HEK293T (cell line): ENCODE data around the gene SPATA1.

Source experiments
- CTCF ChIA-PET: fragments of 350-600 bp; formaldehyde crosslinking; extraction: SDS; loops from one replicate; lab custom pipeline; 2021; ENCODE audit warnings: antibody characterized with exemption, inconsistent platforms; lab: Yijun Ruan, JAX
- POLR2A ChIA-PET: fragments of 350-600 bp; formaldehyde crosslinking; extraction: SDS; loops from one replicate; lab custom pipeline; 2020; ENCODE audit warnings: antibody characterized with exemption, inconsistent platforms; lab: Yijun Ruan, JAX
- DNase-seq: peaks from one replicate; pipeline ENCODE4 v3.0.0; 2012; ENCODE audit warnings: mixed read lengths; ENCODE audit errors: extremely low spot score
- ARNT ChIP-seq: fragments of 450-650 bp; IDR thresholded peaks from 2 replicates; pipeline ENCODE4 v1.6.1; 2017; ENCODE audit warnings: mild to moderate bottlenecking
- BHLHE40 ChIP-seq: fragments of 450-650 bp; IDR thresholded peaks from 2 replicates; pipeline ENCODE4 v1.6.1; 2016; ENCODE audit warnings: mild to moderate bottlenecking, moderate library complexity, borderline replicate concordance
- CTBP1 ChIP-seq: fragments of 450-650 bp; IDR thresholded peaks from 2 replicates; pipeline ENCODE4 v1.6.1; 2016; ENCODE audit warnings: borderline replicate concordance
- ELF4 ChIP-seq: fragments of 450-650 bp; IDR thresholded peaks from 2 replicates; pipeline ENCODE4 v1.6.1; 2017; ENCODE audit warnings: antibody characterized with exemption
- FOXA1 ChIP-seq: fragments of 450-650 bp; IDR thresholded peaks from 2 replicates; pipeline ENCODE4 v1.6.1; 2016; ENCODE audit warnings: mild to moderate bottlenecking
- FOXK2 ChIP-seq: fragments of 450-650 bp; IDR thresholded peaks from 2 replicates; pipeline ENCODE4 v1.6.1; 2016; ENCODE audit warnings: mild to moderate bottlenecking
- FOXM1 ChIP-seq: fragments of 450-650 bp; IDR thresholded peaks from 2 replicates; pipeline ENCODE4 v1.6.1; 2017; ENCODE audit warnings: mild to moderate bottlenecking, borderline replicate concordance
- HDGF ChIP-seq: fragments of 450-650 bp; IDR thresholded peaks from 2 replicates; pipeline ENCODE4 v1.6.1; 2017; ENCODE audit warnings: antibody characterized with exemption, borderline replicate concordance
- L3MBTL2 ChIP-seq: fragments of 450-650 bp; conservative IDR thresholded peaks from 2 replicates; pipeline ENCODE4 v1.6.1; 2016; ENCODE audit warnings: mild to moderate bottlenecking
- LEF1 ChIP-seq: fragments of 450-650 bp; IDR thresholded peaks from 2 replicates; pipeline ENCODE4 v1.6.1; 2017; ENCODE audit warnings: mild to moderate bottlenecking, borderline replicate concordance
- NFRKB ChIP-seq: fragments of 450-650 bp; IDR thresholded peaks from 2 replicates; pipeline ENCODE4 v1.6.1; 2016; ENCODE audit warnings: mild to moderate bottlenecking, moderate library complexity
- PKNOX1 ChIP-seq: fragments of 450-650 bp; IDR thresholded peaks from 2 replicates; pipeline ENCODE4 v1.6.1; 2016
- SP1 ChIP-seq: fragments of 450-650 bp; IDR thresholded peaks from 2 replicates; pipeline ENCODE4 v1.6.1; 2017
- SUZ12 ChIP-seq: fragments of 450-650 bp; IDR thresholded peaks from 2 replicates; pipeline ENCODE4 v1.6.1; 2016; ENCODE audit warnings: mild to moderate bottlenecking
- TARDBP ChIP-seq: fragments of 450-650 bp; IDR thresholded peaks from 2 replicates; pipeline ENCODE4 v1.6.1; 2016
- ZNF384 ChIP-seq: fragments of 450-650 bp; IDR thresholded peaks from 2 replicates; pipeline ENCODE4 v1.6.1; 2016

The SPATA1 gene

GRCh38 chr1:84480650-84481049 is 25.5 kb upstream of the SPATA1 start:
- CTCF ChIA-PET = interaction anchor here (1.0 to 1.3 kb wide), 2 partner anchors 13 to 124 kb away, joined by 3 to 4 read pairs; no protein-coding TSS in a partner anchor
- no peak for DNase-seq

GRCh38 chr1:84481317-84481716 is 24.9 kb upstream of the SPATA1 start:
- no peak for DNase-seq
- ChIA-PET CTCF (interaction anchor here (1.0 kb wide), 1 partner anchor 13 kb away, joined by 4 read pairs; no protein-coding TSS in a partner anchor), POLR2A (no interaction called here)
- TF ChIP-seq L3MBTL2 = no peak
- TF ChIP-seq TARDBP = no peak
- TF ChIP-seq PKNOX1 = no peak
- no peak for TF ChIP-seq ARNT
- no peak for TF ChIP-seq ELF4
- no peak for TF ChIP-seq HDGF
- no peak for TF ChIP-seq FOXM1
- no peak for TF ChIP-seq SP1
- TF ChIP-seq BHLHE40 = no peak
- no peak for TF ChIP-seq FOXA1
- TF ChIP-seq LEF1 = no peak
- TF ChIP-seq CTBP1 = no peak
- TF ChIP-seq FOXK2 = no peak
- TF ChIP-seq SUZ12 = no peak
- no peak for TF ChIP-seq NFRKB
- TF ChIP-seq ZNF384 = no peak

More at GRCh38 chr1:84480650-84481049, 25.5 kb upstream of the SPATA1 start:
- POLR2A ChIA-PET = interaction anchor here (0.9 to 1.6 kb wide), 3 partner anchors 23 to 93 kb away, joined by 3 to 15 read pairs (median 6); partner anchors contain the start of genes CTBS, GNG5 and SPATA1
- TF ChIP-seq FOXK2 (no peak), NFRKB (no peak), BHLHE40 (no peak)

GRCh38 chr1:84488107-84488506 is 18.1 kb upstream of the SPATA1 start:
- no peak for DNase-seq
- POLR2A ChIA-PET = no interaction called here
- TF ChIP-seq ZNF384 (no peak), ELF4 (no peak), NFRKB (no peak), ARNT (no peak), CTBP1 (no peak), TARDBP (no peak), L3MBTL2 (no peak), FOXA1 (no peak), SP1 (no peak), LEF1 (no peak), BHLHE40 (no peak), FOXK2 (no peak), SUZ12 (no peak), PKNOX1 (no peak), HDGF (no peak), FOXM1 (no peak)
- CTCF ChIA-PET = no interaction called here

GRCh38 chr1:84489766-84490165 is 16.4 kb upstream of the SPATA1 start:
- TF ChIP-seq ARNT = no peak
- no peak for TF ChIP-seq SUZ12
- TF ChIP-seq NFRKB = no peak
- no peak for TF ChIP-seq HDGF
- TF ChIP-seq FOXM1 = no peak
- TF ChIP-seq SP1 = no peak
- no peak for TF ChIP-seq PKNOX1
- no peak for TF ChIP-seq BHLHE40
- no peak for TF ChIP-seq LEF1
- TF ChIP-seq L3MBTL2 = no peak
- no peak for TF ChIP-seq ELF4
- DNase-seq = no peak
- ChIA-PET POLR2A (interaction anchor here (0.6 to 0.9 kb wide), 2 partner anchors 15 to 16 kb away, joined by 3 read pairs; partner anchors contain the start of gene SPATA1), CTCF (no interaction called here)

- POLR2A ChIA-PET = interaction anchor here (1.5 kb wide), 1 partner anchor 14 kb away, joined by 3 read pairs; the partner anchor contains the start of gene GNG5
- no peak for TF ChIP-seq LEF1
- TF ChIP-seq L3MBTL2 = no peak
- TF ChIP-seq SP1 = no peak
- TF ChIP-seq NFRKB = no peak
- TF ChIP-seq TARDBP = no peak
- no peak for TF ChIP-seq FOXK2
- no peak for TF ChIP-seq HDGF
- no peak for TF ChIP-seq FOXA1
- no peak for TF ChIP-seq BHLHE40
- no peak for TF ChIP-seq SUZ12
- TF ChIP-seq CTBP1 = no peak
- TF ChIP-seq ZNF384 = no peak
- TF ChIP-seq FOXM1 = no peak
- no peak for TF ChIP-seq ARNT
- DNase-seq = no peak
- CTCF ChIA-PET = no interaction called here
Measured at GRCh38 chr1:84492726-84493125, 13.5 kb upstream of the SPATA1 start.

GRCh38 chr1:84493747-84494146 is 12.4 kb upstream of the SPATA1 start:
- ChIA-PET POLR2A (no interaction called here), CTCF (interaction anchor here (1.0 kb wide), 1 partner anchor 13 kb away, joined by 4 read pairs; no protein-coding TSS in a partner anchor)
- no peak for DNase-seq
- TF ChIP-seq FOXM1 (no peak), PKNOX1 (no peak), FOXK2 (no peak), BHLHE40 (no peak), SUZ12 (no peak), ELF4 (no peak), NFRKB (no peak), ARNT (no peak), HDGF (no peak), FOXA1 (no peak), ZNF384 (no peak), L3MBTL2 (no peak), SP1 (no peak)
